PC-9 (cell line): ENCODE measurements around the gene CEL. TPM values are rescaled to one million over a fixed set of nuclear protein-coding genes. Genes with fewer than 3 reads are reported as not detected.

Experiments
- BruUV-seq: library from RNA; stranded (reverse); fragments of 400-500 nt; replicated peaks from 2 replicates; lab custom pipeline; 2021; lab: Mats Ljungman, UMichigan
- CTCF ChIA-PET: fragments of 300-600 bp; sonication (Branson Sonifier 250); formaldehyde crosslinking; loops from one replicate; lab custom pipeline; 2022; ENCODE audit warnings: antibody characterized with exemption; lab: Charles Lee
- POLR2A ChIA-PET: fragments of 300-600 bp; sonication (Branson Sonifier 250); formaldehyde crosslinking; loops from one replicate; lab custom pipeline; 2022; ENCODE audit warnings: antibody characterized with exemption; ENCODE audit not compliant: unreplicated experiment; lab: Charles Lee
- DNase-seq, 2 experiments: peaks; one replicate each; pipeline versions ENCODE4 v3.0.0 to v3.0.0-alpha.2; 2015 to 2022; ENCODE audit warnings: mixed read lengths in 1 of 2
- H2AFZ ChIP-seq: fragments of 200-600 bp; sonication (generic); 2 replicates; pipeline ENCODE4 v1.8.1; 2017; ENCODE audit warnings: antibody characterized with exemption
- H3F3A ChIP-seq: fragments of 200-600 bp; sonication (generic); 2 replicates; pipeline ENCODE4 v1.8.1; 2017; ENCODE audit warnings: antibody characterized with exemption, mild to moderate bottlenecking, low read depth; ENCODE audit not compliant: insufficient read depth
- H3K27ac ChIP-seq: fragments of 200-600 bp; sonication (generic); 2 replicates; pipeline ENCODE4 v1.6.1; 2016; ENCODE audit warnings: mixed run types
- H3K27me3 ChIP-seq: fragments of 200-600 bp; sonication (generic); 2 replicates; pipeline ENCODE4 v1.6.1; 2016; ENCODE audit warnings: low read depth, mixed run types; ENCODE audit not compliant: insufficient read depth
- H3K36me3 ChIP-seq: fragments of 200-600 bp; sonication (generic); 2 replicates; pipeline ENCODE4 v1.6.1; 2016; ENCODE audit warnings: low read depth, mixed run types
- H3K4me1 ChIP-seq: fragments of 200-600 bp; sonication (generic); replicated peaks from 2 replicates; pipeline ENCODE4 v1.6.1; 2016; ENCODE audit warnings: mixed run types; ENCODE audit not compliant: insufficient read depth
- H3K4me2 ChIP-seq: fragments of 200-600 bp; sonication (generic); 2 replicates; pipeline ENCODE4 v1.6.1; 2017; ENCODE audit warnings: mixed run types
- H3K4me3 ChIP-seq: fragments of 200-600 bp; sonication (generic); 2 replicates; pipeline ENCODE4 v1.6.1; 2016; ENCODE audit warnings: mixed run types
- H3K79me2 ChIP-seq: fragments of 200-600 bp; sonication (generic); 2 replicates; pipeline ENCODE4 v1.6.1; 2017; ENCODE audit warnings: low read depth, mixed run types
- H3K9me2 ChIP-seq: fragments of 200-600 bp; sonication (generic); 2 replicates; pipeline ENCODE4 v1.8.1; 2017; ENCODE audit warnings: mild to moderate bottlenecking; ENCODE audit not compliant: insufficient read depth
- H3K9me3 ChIP-seq: fragments of 200-600 bp; sonication (generic); 2 replicates; pipeline ENCODE4 v1.8.1; 2016; ENCODE audit warnings: low read depth; ENCODE audit not compliant: insufficient read depth
- H4K20me1 ChIP-seq: fragments of 200-600 bp; sonication (generic); 2 replicates; pipeline ENCODE4 v1.8.1; 2017; ENCODE audit not compliant: insufficient read depth
- EZH2 ChIP-seq: fragments of 200-600 bp; sonication (generic); IDR thresholded peaks from 2 replicates; pipeline ENCODE4 v1.8.0; 2017; ENCODE audit warnings: antibody characterized with exemption, low read depth
- intact Hi-C: fragments of 100-400 bp; cut with micrococcal nuclease; formaldehyde crosslinking; loops from one replicate; pipeline ENCODE4 v1.10.0; 2022; ENCODE audit not compliant: unreplicated experiment
- total RNA-seq: library from RNA; stranded (reverse); gene quantifications from 2 replicates; pipeline ENCODE4 v1.2.3, GENCODE V29; 2021
- TF ChIP-seq, protein P1 (sequence below): fragments of 200-600 bp; sonication (generic); conservative IDR thresholded peaks from 2 replicates; pipeline ENCODE4 v1.6.1; 2017; ENCODE audit warnings: mixed run types, antibody characterized with exemption, mild to moderate bottlenecking, moderate library complexity

The CEL gene
- total RNA-seq, 1 experiment from 2014 or later: 2.7 TPM

DNA sequence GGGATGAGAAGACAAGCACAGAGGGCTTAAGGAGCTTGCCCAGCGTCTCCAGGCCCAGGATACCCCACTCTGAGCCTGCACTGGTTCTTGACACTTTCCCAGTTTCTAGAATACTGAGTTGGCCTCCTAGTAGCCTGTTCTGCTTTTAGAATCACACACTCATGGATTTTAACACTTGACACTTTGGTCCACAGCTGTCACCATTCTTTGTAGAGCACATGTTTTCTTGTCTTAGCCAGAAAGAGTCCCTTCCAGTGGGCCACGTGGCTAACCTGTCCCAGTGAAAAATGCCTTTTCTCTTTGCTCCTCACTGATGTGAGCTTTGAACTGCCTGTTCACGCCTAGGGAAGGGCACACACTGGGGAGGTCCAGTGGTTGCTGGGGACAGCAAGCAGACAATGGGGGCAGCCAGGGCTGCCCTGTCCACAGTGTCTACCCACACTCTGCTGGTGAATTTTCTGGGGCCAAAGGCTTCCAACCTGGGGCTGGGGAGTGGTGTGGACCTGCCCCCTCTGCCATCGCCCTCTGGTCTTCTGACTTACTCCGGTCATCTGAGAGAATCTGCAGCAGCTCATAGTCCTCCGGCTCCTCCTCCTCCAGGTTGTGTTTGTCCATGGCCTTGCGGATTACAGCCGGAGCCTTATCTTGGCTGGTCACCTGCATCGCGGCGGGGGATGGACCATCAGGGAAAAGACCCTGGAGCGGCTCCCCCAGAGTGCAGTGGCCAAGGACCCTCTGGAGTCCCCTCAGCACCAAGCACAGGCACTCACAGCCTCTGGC lies 38.1 kb downstream of the CEL start:
- TF ChIP-seq EZH2: no peak
- TF ChIP-seq, protein P1, sequence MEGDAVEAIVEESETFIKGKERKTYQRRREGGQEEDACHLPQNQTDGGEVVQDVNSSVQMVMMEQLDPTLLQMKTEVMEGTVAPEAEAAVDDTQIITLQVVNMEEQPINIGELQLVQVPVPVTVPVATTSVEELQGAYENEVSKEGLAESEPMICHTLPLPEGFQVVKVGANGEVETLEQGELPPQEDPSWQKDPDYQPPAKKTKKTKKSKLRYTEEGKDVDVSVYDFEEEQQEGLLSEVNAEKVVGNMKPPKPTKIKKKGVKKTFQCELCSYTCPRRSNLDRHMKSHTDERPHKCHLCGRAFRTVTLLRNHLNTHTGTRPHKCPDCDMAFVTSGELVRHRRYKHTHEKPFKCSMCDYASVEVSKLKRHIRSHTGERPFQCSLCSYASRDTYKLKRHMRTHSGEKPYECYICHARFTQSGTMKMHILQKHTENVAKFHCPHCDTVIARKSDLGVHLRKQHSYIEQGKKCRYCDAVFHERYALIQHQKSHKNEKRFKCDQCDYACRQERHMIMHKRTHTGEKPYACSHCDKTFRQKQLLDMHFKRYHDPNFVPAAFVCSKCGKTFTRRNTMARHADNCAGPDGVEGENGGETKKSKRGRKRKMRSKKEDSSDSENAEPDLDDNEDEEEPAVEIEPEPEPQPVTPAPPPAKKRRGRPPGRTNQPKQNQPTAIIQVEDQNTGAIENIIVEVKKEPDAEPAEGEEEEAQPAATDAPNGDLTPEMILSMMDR: no peak
- no peak overlapping the region for H3K4me3 ChIP-seq
- POLR2A ChIA-PET: no interaction called here
- no peak for DNase-seq
- no peaks in the 10 kb centered on the region for H3K27me3 ChIP-seq
- no peaks in the 10 kb centered on the region for H4K20me1 ChIP-seq
- H3F3A ChIP-seq: no peaks in the 10 kb centered on the region
- H3K9me3 ChIP-seq: peaks cover 12% of the 10 kb centered on the region; the same call in 1 of the 2 replicates
- H2AFZ ChIP-seq: no peak overlapping the region
- no peaks in the 10 kb centered on the region for H3K79me2 ChIP-seq
- H3K4me2 ChIP-seq: no peak overlapping the region
- CTCF ChIA-PET: interaction anchor here (0.5 to 0.7 kb wide), 2 partner anchors 28 to 33 kb away, joined by 3 to 5 read pairs; no protein-coding TSS in a partner anchor
- H3K4me1 ChIP-seq: peaks cover 12% of the 10 kb centered on the region
- no TSS peak for BruUV-seq
- intact Hi-C loops: loop anchor here (5.0 kb wide), 1 partner anchor 68 kb away; the partner anchor contains the start of gene GTF3C5
- H3K9me2 ChIP-seq: no peaks in the 10 kb centered on the region
- H3K27ac ChIP-seq: no peak overlapping the region
- H3K36me3 ChIP-seq: peaks cover 25% of the 10 kb centered on the region

DNA sequence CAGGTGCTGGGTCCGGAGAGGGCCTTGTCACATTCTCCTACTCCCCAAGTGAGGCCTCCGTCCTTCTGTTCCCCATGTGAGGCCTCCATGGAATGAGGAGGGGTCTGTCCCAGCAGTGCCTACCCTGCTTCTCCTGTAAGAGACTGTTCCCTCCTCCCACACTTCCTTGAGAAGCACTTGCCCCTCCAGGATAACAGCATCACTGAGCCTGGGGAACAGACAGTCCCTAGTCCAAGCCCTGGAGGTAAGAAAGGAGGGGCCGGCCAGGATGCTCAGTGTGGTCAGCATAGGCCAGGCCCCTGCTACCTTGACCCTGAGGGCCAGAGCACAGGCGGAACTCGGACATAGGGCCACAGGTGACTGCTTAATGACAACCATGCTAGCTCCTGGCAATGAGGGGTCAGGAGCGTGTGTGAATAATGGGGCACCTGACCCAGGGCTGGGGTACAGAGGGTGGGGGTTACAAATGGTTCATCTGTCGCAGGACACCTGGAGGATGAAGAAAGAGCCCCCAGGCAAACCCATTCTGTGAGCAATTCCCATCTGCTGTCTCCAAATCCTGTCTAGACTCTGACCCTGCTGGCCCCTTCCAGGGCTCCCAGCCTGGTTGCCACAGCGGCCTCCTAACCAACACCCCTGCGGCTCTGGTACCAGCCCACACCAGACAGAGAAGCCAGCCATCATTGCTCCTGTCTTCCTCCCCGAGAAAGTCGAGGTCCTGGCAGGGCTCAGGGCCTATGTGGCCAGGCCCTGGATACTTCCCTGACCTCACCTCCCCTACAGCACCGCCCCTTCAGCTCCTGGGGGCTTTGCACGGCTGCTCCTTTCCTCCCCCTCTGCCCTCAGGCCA lies 39.0 kb downstream of the CEL start:
- H3K4me3 ChIP-seq: no peak overlapping the region
- H3F3A ChIP-seq: no peaks in the 10 kb centered on the region
- no peak overlapping the region for H3K4me2 ChIP-seq
- BruUV-seq: no TSS peak
- H3K79me2 ChIP-seq: no peaks in the 10 kb centered on the region
- no peak overlapping the region for H3K27ac ChIP-seq
- intact Hi-C loops: loop anchor here (5.0 kb wide), 1 partner anchor 68 kb away; the partner anchor contains the start of gene GTF3C5
- H2AFZ ChIP-seq: no peak overlapping the region
- peaks cover 12% of the 10 kb centered on the region; the same call in 1 of the 2 replicates for H3K9me3 ChIP-seq
- POLR2A ChIA-PET: no interaction called here
- H3K9me2 ChIP-seq: no peaks in the 10 kb centered on the region
- peaks cover 12% of the 10 kb centered on the region for H3K4me1 ChIP-seq
- H3K27me3 ChIP-seq: no peaks in the 10 kb centered on the region
- CTCF ChIA-PET: interaction anchor here (0.7 kb wide), 1 partner anchor 34 kb away, joined by 3 read pairs; no protein-coding TSS in a partner anchor
- H4K20me1 ChIP-seq: no peaks in the 10 kb centered on the region
- no peak for DNase-seq
- no peak for TF ChIP-seq EZH2
- TF ChIP-seq, protein P1: no peak
- peaks cover 25% of the 10 kb centered on the region for H3K36me3 ChIP-seq
